ENCODE data around the gene ARL15.

Gene ARL15

DNA sequence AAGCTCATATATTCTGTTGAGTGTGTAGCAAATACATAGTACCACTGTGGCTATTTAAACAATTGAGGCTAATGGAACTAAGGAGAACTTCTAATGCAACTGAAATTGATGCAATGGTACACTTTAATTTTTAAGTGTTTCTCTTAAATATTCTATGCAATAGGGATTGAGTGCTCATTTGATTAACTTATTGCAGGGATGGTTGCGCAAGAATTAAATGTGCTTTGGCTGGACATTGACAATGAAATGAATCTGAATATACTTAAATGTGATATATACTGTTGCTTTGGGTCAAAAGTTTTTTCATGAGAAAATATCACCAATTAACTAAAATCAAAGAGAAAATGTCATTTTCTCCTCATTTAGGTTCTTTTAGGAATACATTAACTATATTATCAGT is 227.1 kb downstream of the ARL15 start:
- H3K4me1 Mint-ChIP-seq = no peaks in the 10 kb centered on the region
- TF ChIP-seq, protein P1, sequence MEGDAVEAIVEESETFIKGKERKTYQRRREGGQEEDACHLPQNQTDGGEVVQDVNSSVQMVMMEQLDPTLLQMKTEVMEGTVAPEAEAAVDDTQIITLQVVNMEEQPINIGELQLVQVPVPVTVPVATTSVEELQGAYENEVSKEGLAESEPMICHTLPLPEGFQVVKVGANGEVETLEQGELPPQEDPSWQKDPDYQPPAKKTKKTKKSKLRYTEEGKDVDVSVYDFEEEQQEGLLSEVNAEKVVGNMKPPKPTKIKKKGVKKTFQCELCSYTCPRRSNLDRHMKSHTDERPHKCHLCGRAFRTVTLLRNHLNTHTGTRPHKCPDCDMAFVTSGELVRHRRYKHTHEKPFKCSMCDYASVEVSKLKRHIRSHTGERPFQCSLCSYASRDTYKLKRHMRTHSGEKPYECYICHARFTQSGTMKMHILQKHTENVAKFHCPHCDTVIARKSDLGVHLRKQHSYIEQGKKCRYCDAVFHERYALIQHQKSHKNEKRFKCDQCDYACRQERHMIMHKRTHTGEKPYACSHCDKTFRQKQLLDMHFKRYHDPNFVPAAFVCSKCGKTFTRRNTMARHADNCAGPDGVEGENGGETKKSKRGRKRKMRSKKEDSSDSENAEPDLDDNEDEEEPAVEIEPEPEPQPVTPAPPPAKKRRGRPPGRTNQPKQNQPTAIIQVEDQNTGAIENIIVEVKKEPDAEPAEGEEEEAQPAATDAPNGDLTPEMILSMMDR (IDR thresholded peaks at IDR 0.05) = no peak
- H3K9me3 Mint-ChIP-seq = peaks cover 6% of the 10 kb centered on the region
- H3K36me3 Mint-ChIP-seq (ENCODE audit: low read depth) = peaks cover 28% of the 10 kb centered on the region
- no peak for DNase-seq
- H3K27me3 Mint-ChIP-seq (ENCODE audit: low read depth, poor library complexity) = no peaks in the 10 kb centered on the region
- H3K27ac Mint-ChIP-seq = no peak overlapping the region
- no peak overlapping the region for H3K4me3 Mint-ChIP-seq

DNA sequence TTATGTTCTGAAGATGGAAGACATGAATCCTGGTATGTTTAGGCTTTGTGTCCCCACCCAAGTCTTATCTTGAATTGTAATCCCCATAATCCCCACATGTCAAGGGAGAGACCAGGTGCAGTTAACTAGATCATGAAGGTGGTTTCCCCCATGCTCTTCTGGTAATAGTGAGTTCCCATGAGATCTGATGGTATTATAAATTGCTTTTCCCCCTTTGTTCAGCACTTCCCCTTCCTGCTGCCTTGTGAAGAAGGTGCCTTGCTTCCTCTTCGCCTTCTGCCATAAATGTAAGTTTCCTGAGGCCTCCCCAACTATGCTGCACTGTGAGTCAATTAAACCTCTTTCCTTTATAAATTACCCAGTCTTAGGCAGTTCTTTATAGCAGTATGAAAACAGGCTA is 229.0 kb downstream of the ARL15 start:
- TF ChIP-seq, protein P1 (IDR thresholded peaks at IDR 0.05) = no peak
- no peaks in the 10 kb centered on the region for H3K27me3 Mint-ChIP-seq (ENCODE audit: low read depth, poor library complexity)
- peaks cover 26% of the 10 kb centered on the region for H3K36me3 Mint-ChIP-seq (ENCODE audit: low read depth)
- no peak overlapping the region for H3K4me3 Mint-ChIP-seq
- H3K9me3 Mint-ChIP-seq = peaks cover 6% of the 10 kb centered on the region
- no peak overlapping the region for H3K27ac Mint-ChIP-seq
- no peak for DNase-seq
- peaks cover 7% of the 10 kb centered on the region for H3K4me1 Mint-ChIP-seq

DNA sequence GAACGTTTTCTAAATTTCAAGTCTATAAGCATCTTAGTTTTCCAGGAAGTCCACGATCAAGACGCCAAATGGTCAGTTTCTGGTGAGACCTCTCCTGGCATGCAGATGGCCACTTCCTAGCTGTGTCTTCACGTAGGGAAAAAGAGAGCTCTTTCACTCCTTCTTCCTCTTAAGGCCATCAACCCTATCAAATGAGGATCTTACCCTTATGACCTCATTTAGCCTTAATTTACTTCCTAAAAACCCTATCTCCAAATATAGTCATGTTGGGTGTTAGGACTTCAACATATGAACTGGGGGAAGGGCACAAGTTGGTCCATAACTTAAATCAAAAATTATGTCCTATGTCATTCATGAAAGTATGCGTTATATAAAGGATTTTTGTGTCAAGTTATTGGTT is 229.5 kb downstream of the ARL15 start:
- no peaks in the 10 kb centered on the region for H3K27me3 Mint-ChIP-seq (ENCODE audit: low read depth, poor library complexity)
- TF ChIP-seq, protein P1 (IDR thresholded peaks at IDR 0.05) = no peak
- peaks cover 7% of the 10 kb centered on the region for H3K4me1 Mint-ChIP-seq
- peaks cover 25% of the 10 kb centered on the region for H3K36me3 Mint-ChIP-seq (ENCODE audit: low read depth)
- no peak overlapping the region for H3K27ac Mint-ChIP-seq
- H3K9me3 Mint-ChIP-seq = peaks cover 6% of the 10 kb centered on the region
- H3K4me3 Mint-ChIP-seq = no peak overlapping the region
- DNase-seq = no peak

DNA sequence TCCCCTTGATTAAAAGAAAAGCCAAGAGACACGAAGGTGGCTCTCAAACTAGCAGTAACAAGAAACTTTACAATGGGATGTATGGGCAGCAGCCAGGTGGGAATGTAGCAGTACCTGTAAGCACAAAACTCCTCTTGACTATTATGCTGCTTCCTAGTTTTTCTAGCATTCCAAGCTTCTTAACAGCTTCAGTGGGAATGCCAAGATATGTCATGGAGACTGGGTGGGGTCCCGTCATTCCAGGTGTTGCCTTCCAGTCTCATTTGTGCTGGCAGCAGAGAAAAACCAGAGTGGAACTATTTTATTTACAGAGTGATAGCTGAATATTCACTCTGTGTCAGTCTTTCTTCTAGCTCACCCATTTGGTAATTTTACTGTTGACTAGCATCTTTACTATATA is 236.6 kb downstream of the ARL15 start:
- no peak for DNase-seq
- no peaks in the 10 kb centered on the region for H3K27me3 Mint-ChIP-seq (ENCODE audit: low read depth, poor library complexity)
- TF ChIP-seq, protein P1 (IDR thresholded peaks at IDR 0.05) = no peak
- H3K4me1 Mint-ChIP-seq = peaks cover 39% of the 10 kb centered on the region
- no peak overlapping the region for H3K4me3 Mint-ChIP-seq
- peaks cover 8% of the 10 kb centered on the region for H3K36me3 Mint-ChIP-seq (ENCODE audit: low read depth)
- no peaks in the 10 kb centered on the region for H3K9me3 Mint-ChIP-seq
- no peak overlapping the region for H3K27ac Mint-ChIP-seq

DNA sequence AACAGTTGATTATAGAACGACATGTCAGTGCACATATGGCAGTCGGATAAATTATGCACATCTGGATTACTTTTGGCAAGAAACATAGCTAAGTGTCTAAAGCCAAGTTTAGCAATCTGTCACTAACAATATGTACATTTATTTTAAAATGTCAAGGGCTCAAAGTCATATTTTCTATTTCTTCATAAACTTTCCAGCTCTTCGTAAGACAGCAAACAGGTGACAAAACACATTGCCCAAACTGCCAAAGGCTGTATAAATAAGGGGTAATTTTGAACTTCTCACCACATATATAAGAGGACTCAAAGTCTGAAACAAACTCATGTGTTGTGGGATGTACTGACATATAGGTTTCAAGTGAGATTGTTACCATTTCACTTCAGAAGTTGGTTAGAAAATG is 237.2 kb downstream of the ARL15 start:
- no peak for DNase-seq
- peaks cover 8% of the 10 kb centered on the region for H3K36me3 Mint-ChIP-seq (ENCODE audit: low read depth)
- TF ChIP-seq, protein P1 (IDR thresholded peaks at IDR 0.05) = no peak

DNA sequence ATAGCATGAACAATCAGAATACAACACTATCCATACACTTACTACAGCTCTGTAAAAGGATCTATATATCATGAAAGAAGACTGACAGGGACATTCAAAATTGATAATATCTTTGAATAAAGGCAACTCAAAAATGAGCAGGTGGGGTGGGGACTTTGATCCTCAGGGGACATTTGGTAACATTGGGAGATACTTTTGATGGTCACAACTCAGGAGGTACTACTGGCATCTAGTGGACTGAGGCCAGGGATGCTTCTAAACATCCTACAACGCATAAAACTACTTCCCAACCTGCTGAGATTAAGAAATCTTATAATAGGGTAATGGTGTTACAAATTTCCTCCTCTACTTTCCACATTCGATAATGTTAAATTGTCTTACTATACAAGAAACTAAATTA is 243.9 kb downstream of the ARL15 start:
- Mint-ChIP-seq H3K4me3 (no peak overlapping the region), H3K27me3 (ENCODE audit: low read depth, poor library complexity) (no peaks in the 10 kb centered on the region), H3K4me1 (peaks cover 18% of the 10 kb centered on the region), H3K27ac (no peak overlapping the region), H3K36me3 (ENCODE audit: low read depth) (peaks cover 11% of the 10 kb centered on the region), H3K9me3 (peaks cover 3% of the 10 kb centered on the region)
- DNase-seq = no peak
- TF ChIP-seq, protein P1 (IDR thresholded peaks at IDR 0.05) = no peak

More for the DNA sequence above, 237.2 kb downstream of the ARL15 start:
- Mint-ChIP-seq H3K4me1 (peaks cover 43% of the 10 kb centered on the region), H3K27ac (no peak overlapping the region), H3K27me3 (ENCODE audit: low read depth, poor library complexity) (no peaks in the 10 kb centered on the region), H3K4me3 (no peak overlapping the region), H3K9me3 (no peaks in the 10 kb centered on the region)

Measured in nephron progenitor cell (in vitro differentiated cells).